Measurements from ENCODE around the gene ACO1.

The ACO1 gene

GRCh38 chr9:32378496-32378895, 5.9 kb upstream of the ACO1 start:
- DNase-seq, result peak; percentile 59
- Histone ChIP-seq H3K36me3 (replicated peaks) (no peaks in the 10 kb centered on the region), H3K27me3 (replicated peaks) (no peaks in the 10 kb centered on the region), H3K27ac (no peak overlapping the region), H3K4me3 (ENCODE audit: low read depth, low read length) (no peak overlapping the region)
- in situ Hi-C loops (cut with HindIII; ENCODE audit: low pct_ligation_motif_present, low sequenced_read_pairs), result loop anchor here (10.0 kb wide), 1 partner anchor 196 kb away; the partner anchor contains the start of gene NDUFB6
- peak; percentile 84 for TF ChIP-seq CTCF (IDR thresholded peaks at IDR 0.05; ENCODE audit: low read depth, low read length, missing control alignments)

DNA sequence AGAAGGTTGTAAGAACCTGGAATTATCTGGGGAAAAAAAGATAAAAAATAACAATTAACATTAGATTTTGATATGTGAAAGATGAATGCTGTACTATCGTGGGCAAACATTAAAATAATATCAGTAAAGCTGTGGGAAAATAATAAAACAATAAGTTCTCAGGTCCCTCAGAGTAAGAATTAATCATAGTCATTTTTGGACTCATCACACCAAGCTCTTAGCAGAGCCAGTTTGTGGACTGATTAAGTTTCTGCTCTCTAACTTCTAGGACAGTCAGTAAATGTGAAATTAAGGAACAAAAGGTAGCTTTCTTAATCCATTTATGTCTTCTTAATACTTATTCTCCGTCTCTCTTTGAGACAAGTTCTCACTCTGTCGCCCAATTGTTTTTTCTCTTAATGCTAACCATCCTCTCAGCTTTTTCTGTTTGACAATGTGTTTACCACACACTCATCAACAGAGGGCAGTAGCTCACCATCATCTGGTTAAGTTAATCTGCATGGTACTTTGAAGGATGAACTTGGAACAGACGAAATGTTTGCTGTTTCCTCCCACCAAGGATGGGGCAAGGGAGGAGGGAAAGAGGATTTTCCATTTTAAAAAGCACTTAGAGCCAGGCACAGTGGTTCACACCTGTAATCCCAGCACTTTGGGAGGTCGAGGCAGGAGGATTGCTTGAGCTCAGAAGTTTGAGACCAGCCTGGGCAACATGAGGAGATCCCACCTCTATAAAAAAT, 5.3 kb upstream of the ACO1 start:
- peak; percentile 66 for DNase-seq
- Histone ChIP-seq H3K27ac (no peak overlapping the region), H3K4me3 (ENCODE audit: low read depth, low read length) (no peak overlapping the region), H3K27me3 (replicated peaks) (no peaks in the 10 kb centered on the region), H3K36me3 (replicated peaks) (no peaks in the 10 kb centered on the region)
- TF ChIP-seq CTCF (IDR thresholded peaks at IDR 0.05; ENCODE audit: low read depth, low read length, missing control alignments), result peak; percentile 77
- in situ Hi-C loops (cut with HindIII; ENCODE audit: low pct_ligation_motif_present, low sequenced_read_pairs), result loop anchor here (10.0 kb wide), 1 partner anchor 196 kb away; the partner anchor contains the start of gene NDUFB6

- H3K36me3 ChIP-seq (replicated peaks), result no peaks in the 10 kb centered on the region
- no peak for DNase-seq
- no peak overlapping the region for H3K27ac ChIP-seq
- no peak overlapping the region for H3K4me3 ChIP-seq (ENCODE audit: low read depth, low read length)
- no peaks in the 10 kb centered on the region for H3K27me3 ChIP-seq (replicated peaks)
- in situ Hi-C loops (cut with HindIII; ENCODE audit: low pct_ligation_motif_present, low sequenced_read_pairs), result no loop called here
- TF ChIP-seq CTCF (IDR thresholded peaks at IDR 0.05; ENCODE audit: low read depth, low read length, missing control alignments), result no peak
These were observed 3.5 kb upstream of the ACO1 start for GRCh38 chr9:32380944-32381343.

- DNase-seq, result no peak
- in situ Hi-C loops (cut with HindIII; ENCODE audit: low pct_ligation_motif_present, low sequenced_read_pairs), result no loop called here
- H3K27me3 ChIP-seq (replicated peaks), result no peaks in the 10 kb centered on the region
- H3K4me3 ChIP-seq (ENCODE audit: low read depth, low read length), result no peak overlapping the region
- H3K27ac ChIP-seq, result no peak overlapping the region
- TF ChIP-seq CTCF (IDR thresholded peaks at IDR 0.05; ENCODE audit: low read depth, low read length, missing control alignments), result no peak
- H3K36me3 ChIP-seq (replicated peaks), result no peaks in the 10 kb centered on the region
These were observed 1.7 kb upstream of the ACO1 start for GRCh38 chr9:32382565-32383320.

DNA sequence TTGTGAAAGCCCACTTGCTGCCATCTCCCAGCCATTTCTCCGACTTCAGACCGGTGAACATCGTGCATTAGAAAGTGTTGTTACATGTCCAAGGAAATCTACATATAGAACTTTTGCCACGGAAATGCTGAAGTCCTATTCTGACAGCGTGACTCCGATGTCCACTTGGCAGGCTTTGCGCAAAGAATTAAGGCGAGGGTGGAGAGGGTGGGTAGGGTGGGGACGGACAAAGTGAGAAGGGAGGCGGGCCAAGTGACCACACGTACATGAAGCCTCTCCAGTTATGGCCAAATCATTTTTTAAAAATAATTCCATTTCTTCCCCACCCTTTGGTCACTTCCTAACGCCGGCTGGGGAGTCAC, 460 bp upstream of the ACO1 start:
- peak overlapping the region; percentile 34 for H3K27ac ChIP-seq
- no peaks in the 10 kb centered on the region for H3K36me3 ChIP-seq (replicated peaks)
- in situ Hi-C loops (cut with HindIII; ENCODE audit: low pct_ligation_motif_present, low sequenced_read_pairs), result no loop called here
- H3K4me3 ChIP-seq (ENCODE audit: low read depth, low read length), result peak overlapping the region; percentile 94
- no peak for TF ChIP-seq CTCF (IDR thresholded peaks at IDR 0.05; ENCODE audit: low read depth, low read length, missing control alignments)
- no peak for DNase-seq
- no peaks in the 10 kb centered on the region for H3K27me3 ChIP-seq (replicated peaks)
